SK-N-MC (cell line): Measurements from ENCODE around the gene CHRNA4.
"Not testable (repeated sequence)": the region's sequence is repeated elsewhere in the genome, so short reads cannot be mapped to it uniquely, and the experiment has no call there.

Source experiments
- DNase-seq: peaks from one replicate; pipeline ENCODE4 v3.0.0-alpha.2; 2011; ENCODE audit warnings: low read depth, low spot score
- H3K27ac ChIP-seq: fragments of 200-600 bp; sonication (generic); 2 replicates; pipeline ENCODE4 v1.5.1; 2016; ENCODE audit warnings: mixed run types
- H3K36me3 ChIP-seq: fragments of 200-600 bp; sonication (generic); 2 replicates; pipeline ENCODE4 v1.6.1; 2017; ENCODE audit warnings: antibody characterized with exemption, low read length, mixed read lengths; ENCODE audit not compliant: insufficient read depth
- H3K4me3 ChIP-seq: fragments of 200-600 bp; sonication (generic); 2 replicates; pipeline ENCODE4 v1.5.1; 2016
- H3K9ac ChIP-seq: fragments of 200-600 bp; sonication (generic); 2 replicates; pipeline ENCODE4 v1.8.0; 2017; ENCODE audit warnings: mixed run types, mixed read lengths; ENCODE audit not compliant: insufficient read length
- H3K9me3 ChIP-seq: fragments of 200-600 bp; sonication (generic); 2 replicates; pipeline ENCODE4 v1.6.1; 2017; ENCODE audit warnings: low read depth, mild to moderate bottlenecking, antibody characterized with exemption, low read length, moderate library complexity, mixed read lengths
- EZH2 ChIP-seq: fragments of 200-600 bp; sonication (generic); IDR thresholded peaks from one replicate; pipeline ENCODE4 v1.6.1; 2017; ENCODE audit warnings: antibody characterized with exemption
- FOXP2 ChIP-seq: optimal IDR thresholded peaks from 2 replicates; pipeline ENCODE3; 2011; ENCODE audit warnings: mild to moderate bottlenecking, moderate library complexity; ENCODE audit not compliant: insufficient read depth; ENCODE audit errors: extremely low read length, control extremely low read depth
- POLR2AphosphoS5 ChIP-seq: IDR thresholded peaks from 2 replicates; pipeline ENCODE4 v1.6.1; 2012; ENCODE audit warnings: mild to moderate bottlenecking, low read depth, low read length, borderline replicate concordance

Gene CHRNA4

DNA sequence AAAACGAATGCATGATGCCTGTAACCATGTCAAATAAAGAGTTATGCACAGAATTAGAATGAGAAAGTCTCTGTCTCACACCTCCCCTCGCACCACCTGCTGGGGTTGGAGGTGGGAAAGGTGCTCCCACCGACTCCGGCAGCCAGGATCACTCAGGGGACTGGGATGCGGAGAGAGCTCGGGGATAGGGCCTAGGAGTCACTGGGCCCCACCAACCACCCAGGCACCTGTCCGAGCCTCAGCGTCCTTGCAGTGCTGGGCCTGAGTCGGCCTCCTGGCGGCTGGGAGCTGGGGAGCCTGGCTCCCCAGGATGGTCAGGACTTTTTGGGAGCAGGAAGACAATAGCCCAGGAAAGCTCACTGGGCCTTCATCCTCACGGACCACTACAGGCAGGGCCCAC is 22.4 kb upstream of the CHRNA4 start:
- Histone ChIP-seq H3K9me3 (no peaks in the 10 kb centered on the region), H3K27ac (no peak overlapping the region), H3K4me3 (no peak overlapping the region), H3K9ac (no peak overlapping the region), H3K36me3 (no peaks in the 10 kb centered on the region)
- TF ChIP-seq FOXP2 = no peak
- no peak for TF ChIP-seq POLR2AphosphoS5
- TF ChIP-seq EZH2 = no peak
- DNase-seq = no peak

DNA sequence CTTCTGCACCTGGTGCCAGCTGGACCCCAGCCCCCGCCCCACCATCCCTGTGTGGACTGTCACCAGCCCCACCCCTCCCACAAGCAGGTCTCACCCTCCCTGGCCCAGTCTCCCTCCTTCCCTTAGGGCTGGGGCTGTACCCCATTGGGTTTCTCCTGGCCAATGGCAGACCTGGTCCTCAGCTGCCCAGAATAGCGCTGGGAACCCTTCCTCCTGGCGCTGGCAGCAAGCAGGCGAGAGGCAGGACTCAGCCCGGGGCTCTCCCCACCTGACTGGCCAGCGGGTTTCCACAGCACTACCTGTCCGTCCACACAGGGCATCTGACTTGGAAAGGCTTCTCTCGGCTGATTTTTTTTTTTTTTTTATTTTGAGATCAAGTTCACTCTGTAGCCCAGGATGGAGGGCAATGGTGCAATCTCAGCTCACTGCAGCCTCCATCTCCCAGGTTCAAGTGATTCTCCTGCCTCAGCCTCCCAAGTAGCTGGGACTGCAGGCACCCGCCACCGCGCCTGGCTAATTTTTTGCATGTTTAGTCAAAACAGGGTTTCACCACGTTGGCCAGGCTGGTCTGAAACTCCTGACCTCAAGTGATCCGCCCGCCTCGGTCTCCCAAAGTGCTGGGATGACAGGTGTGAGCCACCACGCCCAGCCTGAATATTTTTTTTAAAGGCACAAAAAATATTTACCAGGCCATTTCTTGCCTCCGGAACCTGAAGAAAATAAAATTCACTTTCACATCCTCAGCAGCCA is 21.6 kb upstream of the CHRNA4 start:
- Histone ChIP-seq H3K4me3 (no peak overlapping the region), H3K27ac (no peak overlapping the region), H3K9me3 (no peaks in the 10 kb centered on the region), H3K36me3 (no peaks in the 10 kb centered on the region), H3K9ac (no peak overlapping the region)
- TF ChIP-seq FOXP2 = no peak
- no peak for TF ChIP-seq POLR2AphosphoS5
- no peak for TF ChIP-seq EZH2
- no peak for DNase-seq

DNA sequence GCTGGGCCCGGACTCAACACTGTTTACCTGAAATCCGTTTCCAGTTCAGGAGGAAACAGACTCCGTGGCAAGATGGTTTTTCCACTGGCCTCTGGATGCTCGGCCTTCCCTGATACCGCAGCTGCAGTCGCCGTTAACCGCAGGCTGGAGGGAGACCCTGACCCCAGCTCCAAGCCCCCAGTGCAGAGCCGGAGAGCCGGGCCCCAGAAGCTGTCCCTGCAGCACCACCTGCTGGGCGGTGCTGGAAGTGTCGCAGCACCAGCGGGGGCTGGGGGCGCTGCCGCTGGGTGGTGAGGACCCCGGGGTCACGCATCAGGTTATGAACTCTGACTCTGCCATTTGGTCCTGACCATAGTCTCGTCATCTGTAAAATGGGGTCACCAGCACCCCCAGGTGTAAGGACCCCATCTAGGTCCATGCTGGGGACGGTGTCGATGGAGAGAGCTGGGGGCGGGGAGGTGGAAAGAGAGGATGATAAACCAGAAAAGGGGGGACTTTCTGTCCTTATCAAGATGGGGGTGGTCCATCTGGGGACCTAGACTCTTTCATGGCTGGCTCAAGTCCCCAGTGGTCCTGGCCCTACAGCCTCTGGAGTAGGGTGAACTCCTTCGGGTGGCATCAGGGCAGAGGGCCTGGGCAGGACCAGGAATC is 20.8 kb upstream of the CHRNA4 start:
- Histone ChIP-seq H3K9me3 (no peaks in the 10 kb centered on the region), H3K27ac (no peak overlapping the region), H3K4me3 (no peak overlapping the region), H3K36me3 (no peaks in the 10 kb centered on the region), H3K9ac (no peak overlapping the region)
- no peak for DNase-seq
- no peak for TF ChIP-seq POLR2AphosphoS5
- TF ChIP-seq FOXP2 = no peak
- TF ChIP-seq EZH2 = no peak

- no peak for DNase-seq
- Histone ChIP-seq H3K27ac (no peak overlapping the region), H3K36me3 (no peaks in the 10 kb centered on the region), H3K4me3 (no peak overlapping the region), H3K9ac (no peak overlapping the region), H3K9me3 (no peaks in the 10 kb centered on the region)
- TF ChIP-seq POLR2AphosphoS5 = no peak
- no peak for TF ChIP-seq EZH2
- no peak for TF ChIP-seq FOXP2
These were observed 19.3 kb upstream of the CHRNA4 start for GRCh38 chr20:63380346-63380870.

- not testable (repeated sequence) for H3K9me3 ChIP-seq, H3K9ac ChIP-seq, H3K27ac ChIP-seq, DNase-seq, H3K4me3 ChIP-seq, H3K36me3 ChIP-seq
These were observed 18.7 kb upstream of the CHRNA4 start for GRCh38 chr20:63379872-63380271.

DNA sequence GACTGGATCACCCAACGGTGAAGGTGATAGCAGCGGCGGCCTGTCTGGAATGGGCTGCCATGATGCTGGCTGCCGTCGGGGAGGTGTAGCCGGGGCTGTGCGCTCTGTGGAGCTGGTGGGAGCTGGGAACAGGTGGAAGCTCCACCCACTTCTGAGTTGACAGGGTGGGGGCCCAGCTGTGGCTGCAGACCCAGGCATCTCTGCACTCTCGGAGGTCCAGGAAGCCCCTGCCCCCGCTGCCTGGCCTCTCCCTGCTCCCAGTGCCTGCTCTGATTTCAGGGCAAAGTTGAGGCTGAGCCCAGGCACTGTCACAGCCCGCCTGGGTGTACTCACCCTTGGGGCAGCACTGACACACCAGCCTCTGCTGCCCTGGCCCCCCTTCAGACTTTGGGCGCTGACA is 18.1 kb upstream of the CHRNA4 start:
- no peak for DNase-seq
- no peak overlapping the region for H3K27ac ChIP-seq
- H3K9me3 ChIP-seq = no peaks in the 10 kb centered on the region
- H3K4me3 ChIP-seq = no peak overlapping the region
- no peak overlapping the region for H3K9ac ChIP-seq
- TF ChIP-seq EZH2 (no peak), FOXP2 (no peak), POLR2AphosphoS5 (no peak)
- H3K36me3 ChIP-seq = no peaks in the 10 kb centered on the region

DNA sequence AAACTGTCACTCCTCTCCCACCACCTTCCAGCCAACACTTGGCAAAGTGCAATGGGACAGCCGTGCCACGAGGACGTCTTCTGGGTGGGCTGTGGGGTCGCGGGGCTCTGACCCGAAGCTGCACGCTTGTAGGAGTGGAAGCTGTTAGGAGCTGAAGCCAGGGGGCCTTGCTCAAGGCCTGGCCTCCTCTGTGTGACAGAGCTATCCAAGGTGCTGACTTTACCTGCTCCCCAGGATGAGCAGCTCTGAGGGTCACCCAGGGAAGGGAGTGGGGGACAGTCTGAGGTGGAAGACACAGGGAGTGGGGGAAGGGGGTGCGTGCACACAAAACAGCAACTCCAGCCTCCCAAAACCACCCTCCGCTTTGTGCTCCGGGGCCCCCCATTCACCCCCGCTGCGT is 17.5 kb upstream of the CHRNA4 start:
- Histone ChIP-seq H3K4me3 (no peak overlapping the region), H3K9ac (no peak overlapping the region), H3K9me3 (no peaks in the 10 kb centered on the region), H3K27ac (no peak overlapping the region), H3K36me3 (no peaks in the 10 kb centered on the region)
- TF ChIP-seq FOXP2 (no peak), POLR2AphosphoS5 (no peak), EZH2 (no peak)
- DNase-seq = no peak

- H3K27ac ChIP-seq = no peak overlapping the region
- H3K36me3 ChIP-seq = no peaks in the 10 kb centered on the region
- no peaks in the 10 kb centered on the region for H3K9me3 ChIP-seq
- no peak for DNase-seq
- no peak overlapping the region for H3K4me3 ChIP-seq
- H3K9ac ChIP-seq = no peak overlapping the region
- no peak for TF ChIP-seq FOXP2
- TF ChIP-seq POLR2AphosphoS5 = no peak
- no peak for TF ChIP-seq EZH2
These were observed 16.8 kb upstream of the CHRNA4 start for GRCh38 chr20:63377951-63378381.

GRCh38 chr20:63377256-63377941 is 16.2 kb upstream of the CHRNA4 start:
- Histone ChIP-seq H3K9me3 (no peaks in the 10 kb centered on the region), H3K27ac (no peak overlapping the region), H3K36me3 (no peaks in the 10 kb centered on the region), H3K4me3 (no peak overlapping the region), H3K9ac (no peak overlapping the region)
- no peak for DNase-seq
- TF ChIP-seq POLR2AphosphoS5 = no peak
- TF ChIP-seq EZH2 = no peak
- TF ChIP-seq FOXP2 = no peak
